HUES64 (cell line): Measurements from ENCODE around the gene POR.

Experiments
- H3K27ac ChIP-seq: 2 replicates; pipeline ENCODE4 v1.7.0; 2013; ENCODE audit warnings: low read depth, low read length, inconsistent platforms
- H3K27me3 ChIP-seq: 2 replicates; pipeline ENCODE4 v1.6.1; 2013; ENCODE audit warnings: mild to moderate bottlenecking, low read length; ENCODE audit not compliant: insufficient read depth
- H3K36me3 ChIP-seq: 2 replicates; pipeline ENCODE4 v1.6.1; 2013; ENCODE audit warnings: mild to moderate bottlenecking, low read length; ENCODE audit not compliant: insufficient read depth
- H3K4me1 ChIP-seq: 2 replicates; pipeline ENCODE4 v1.6.1; 2013; ENCODE audit warnings: mild to moderate bottlenecking, low read length, moderate library complexity; ENCODE audit not compliant: insufficient read depth
- H3K4me3 ChIP-seq: 2 replicates; pipeline ENCODE4 v1.5.1; 2013; ENCODE audit warnings: mild to moderate bottlenecking, low read length, moderate library complexity
- H3K9ac ChIP-seq: 2 replicates; pipeline ENCODE4 v1.6.1; 2013; ENCODE audit warnings: mild to moderate bottlenecking, low read depth, low read length
- H3K9me3 ChIP-seq: 2 replicates; pipeline ENCODE4 v1.6.1; 2013; ENCODE audit warnings: low read depth, low read length; ENCODE audit not compliant: insufficient read depth
- WGBS: fragments of 150-250, 120-280 bp; methylation state at CpG from one replicate; pipeline ENCODE4 v1.1.7; 2013; ENCODE audit warnings: missing lambda C conversion rate; 5-methylcytosine and 5-hydroxymethylcytosine counted together

The POR gene

GRCh38 chr7:75969704-75970498, 54.9 kb downstream of the POR start:
- no peak overlapping the region for H3K4me3 ChIP-seq
- H3K9ac ChIP-seq = no peak overlapping the region
- peaks cover 53% of the 10 kb centered on the region for H3K36me3 ChIP-seq
- H3K27ac ChIP-seq = no peak overlapping the region
- H3K9me3 ChIP-seq = no peaks in the 10 kb centered on the region
- no peaks in the 10 kb centered on the region for H3K27me3 ChIP-seq
- 94% methylated on average over 30 of the region's 30 CpGs for WGBS
- no peaks in the 10 kb centered on the region for H3K4me1 ChIP-seq

DNA sequence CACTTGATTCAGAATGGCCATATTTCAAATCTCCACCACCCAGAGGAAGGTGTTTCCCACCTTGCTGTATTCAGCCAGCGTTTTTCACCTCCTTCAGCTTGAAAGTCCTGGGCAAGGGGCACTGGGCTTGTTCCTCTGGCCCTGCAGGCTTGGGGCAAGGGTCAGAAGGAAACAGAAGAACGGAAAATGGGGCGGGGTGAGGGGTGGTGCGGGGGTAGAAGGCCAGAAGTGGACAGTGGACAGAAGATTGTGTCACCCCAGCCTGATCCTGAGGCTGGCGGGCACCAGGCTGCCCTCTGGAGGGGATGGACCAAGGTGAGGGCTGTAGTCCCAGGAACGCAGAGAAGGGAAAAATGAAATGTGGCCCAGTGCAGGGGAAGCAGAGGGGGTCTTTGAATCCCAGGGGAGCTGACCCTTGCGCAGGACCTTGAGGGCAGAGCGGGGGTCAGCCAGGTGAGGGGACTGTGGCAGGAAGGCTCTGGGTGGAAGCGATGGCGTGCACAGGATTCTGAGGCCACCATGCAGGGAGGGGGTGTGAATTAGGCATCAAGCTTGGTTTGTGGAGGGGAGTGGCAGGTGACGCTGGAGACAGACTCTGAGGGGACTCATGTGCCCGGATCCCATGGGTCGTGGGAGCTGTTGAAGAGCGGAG, 56.5 kb downstream of the POR start:
- no peak overlapping the region for H3K9ac ChIP-seq
- H3K36me3 ChIP-seq = peaks cover 46% of the 10 kb centered on the region
- no peaks in the 10 kb centered on the region for H3K9me3 ChIP-seq
- no peaks in the 10 kb centered on the region for H3K27me3 ChIP-seq
- H3K4me1 ChIP-seq = no peaks in the 10 kb centered on the region
- WGBS = 91% methylated on average over 14 of the region's 14 CpGs
- no peak overlapping the region for H3K27ac ChIP-seq
- no peak overlapping the region for H3K4me3 ChIP-seq

- H3K9ac ChIP-seq = no peak overlapping the region
- peaks cover 39% of the 10 kb centered on the region for H3K36me3 ChIP-seq
- no peak overlapping the region for H3K4me3 ChIP-seq
- no peaks in the 10 kb centered on the region for H3K27me3 ChIP-seq
- H3K9me3 ChIP-seq = no peaks in the 10 kb centered on the region
- no peaks in the 10 kb centered on the region for H3K4me1 ChIP-seq
- no peak overlapping the region for H3K27ac ChIP-seq
- WGBS = 91% methylated on average over 19 of the region's 19 CpGs
Measured at GRCh38 chr7:75971961-75972763, 57.2 kb downstream of the POR start.

- no peaks in the 10 kb centered on the region for H3K4me1 ChIP-seq
- no peaks in the 10 kb centered on the region for H3K9me3 ChIP-seq
- H3K4me3 ChIP-seq = no peak overlapping the region
- no peak overlapping the region for H3K9ac ChIP-seq
- WGBS = 86% methylated on average over 7 of the region's 8 CpGs
- H3K27ac ChIP-seq = no peak overlapping the region
- peaks cover 72% of the 10 kb centered on the region for H3K36me3 ChIP-seq
- H3K27me3 ChIP-seq = no peaks in the 10 kb centered on the region
Measured at GRCh38 chr7:75977743-75978142, 62.8 kb downstream of the POR start.

DNA sequence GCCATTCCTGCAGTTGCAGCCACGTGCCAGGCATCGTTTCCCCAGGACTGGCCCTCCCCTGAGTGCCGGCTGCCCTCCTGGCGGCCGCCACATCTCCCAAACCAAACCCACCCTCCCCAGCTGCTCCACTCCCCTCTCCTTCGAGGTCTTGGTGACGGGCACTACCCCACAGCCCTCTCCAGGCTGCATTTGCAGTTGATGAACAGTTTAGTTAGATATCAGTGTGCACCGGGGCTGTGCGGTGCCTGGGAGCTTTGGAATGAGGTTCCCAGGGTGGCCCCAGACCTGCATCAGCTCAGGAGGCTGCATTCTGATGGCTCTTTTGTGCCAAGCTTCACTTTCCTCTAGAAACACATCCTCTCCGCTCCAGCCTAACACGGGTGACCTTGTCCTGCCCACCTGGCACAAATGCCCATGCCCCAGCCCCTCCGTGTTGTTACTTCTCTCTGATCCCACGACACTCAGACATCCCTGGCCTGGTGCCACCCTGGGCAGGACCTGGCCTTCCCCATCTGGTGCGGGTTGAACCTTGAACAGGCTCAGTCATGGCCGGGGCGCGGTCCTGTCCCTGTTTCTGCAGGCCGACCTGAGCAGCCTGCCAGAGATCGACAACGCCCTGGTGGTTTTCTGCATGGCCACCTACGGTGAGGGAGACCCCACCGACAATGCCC, 64.9 kb downstream of the POR start:
- Histone ChIP-seq H3K9ac (no peak overlapping the region), H3K9me3 (no peaks in the 10 kb centered on the region), H3K27me3 (no peaks in the 10 kb centered on the region), H3K36me3 (peaks cover 73% of the 10 kb centered on the region), H3K4me1 (no peaks in the 10 kb centered on the region), H3K27ac (no peak overlapping the region), H3K4me3 (no peak overlapping the region)
- 93% methylated on average over 22 of the region's 22 CpGs for WGBS

DNA sequence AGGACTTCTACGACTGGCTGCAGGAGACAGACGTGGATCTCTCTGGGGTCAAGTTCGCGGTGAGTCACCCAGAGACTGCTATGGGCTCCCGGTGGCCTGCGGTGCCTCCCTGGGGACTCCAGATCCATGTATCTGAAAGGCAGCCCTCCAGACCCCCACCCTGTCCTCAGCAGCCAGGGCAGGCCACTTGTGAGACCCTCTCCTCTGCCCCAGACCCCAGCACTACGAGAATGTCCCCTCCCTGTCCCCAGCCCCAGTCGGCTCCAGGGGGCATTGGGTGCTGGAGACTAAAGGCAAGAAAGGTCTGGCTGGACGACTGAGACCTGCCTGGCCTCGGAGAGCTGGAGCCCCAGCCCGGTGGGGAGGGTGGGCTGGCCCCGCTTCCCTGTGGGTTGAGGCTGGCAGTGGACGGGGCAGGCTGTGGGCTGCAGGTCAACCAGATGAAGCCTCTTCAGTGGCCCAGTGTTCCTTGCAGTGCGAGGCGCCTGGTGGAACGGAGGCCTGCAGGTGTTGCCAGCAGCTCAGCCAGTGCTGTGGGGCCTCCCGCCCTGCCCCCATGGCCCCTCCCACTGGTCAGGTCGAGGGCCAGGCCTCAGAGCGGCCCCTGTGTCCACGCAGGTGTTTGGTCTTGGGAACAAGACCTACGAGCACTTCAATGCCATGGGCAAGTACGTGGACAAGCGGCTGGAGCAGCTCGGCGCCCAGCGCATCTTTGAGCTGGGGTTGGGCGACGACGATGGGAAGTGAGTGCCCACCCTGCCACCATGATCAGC, 65.7 kb downstream of the POR start:
- Histone ChIP-seq H3K4me1 (no peaks in the 10 kb centered on the region), H3K4me3 (no peak overlapping the region), H3K27ac (no peak overlapping the region), H3K9me3 (no peaks in the 10 kb centered on the region), H3K36me3 (peaks cover 78% of the 10 kb centered on the region), H3K9ac (no peak overlapping the region), H3K27me3 (no peaks in the 10 kb centered on the region)
- WGBS = 94% methylated on average over 29 of the region's 29 CpGs

- Histone ChIP-seq H3K9ac (no peak overlapping the region), H3K9me3 (no peaks in the 10 kb centered on the region), H3K4me1 (no peaks in the 10 kb centered on the region), H3K4me3 (no peak overlapping the region), H3K27ac (no peak overlapping the region), H3K36me3 (peaks cover 79% of the 10 kb centered on the region), H3K27me3 (no peaks in the 10 kb centered on the region)
- 87% methylated on average over 12 of the region's 12 CpGs for WGBS
Measured at GRCh38 chr7:75981203-75981452, 66.2 kb downstream of the POR start.

DNA sequence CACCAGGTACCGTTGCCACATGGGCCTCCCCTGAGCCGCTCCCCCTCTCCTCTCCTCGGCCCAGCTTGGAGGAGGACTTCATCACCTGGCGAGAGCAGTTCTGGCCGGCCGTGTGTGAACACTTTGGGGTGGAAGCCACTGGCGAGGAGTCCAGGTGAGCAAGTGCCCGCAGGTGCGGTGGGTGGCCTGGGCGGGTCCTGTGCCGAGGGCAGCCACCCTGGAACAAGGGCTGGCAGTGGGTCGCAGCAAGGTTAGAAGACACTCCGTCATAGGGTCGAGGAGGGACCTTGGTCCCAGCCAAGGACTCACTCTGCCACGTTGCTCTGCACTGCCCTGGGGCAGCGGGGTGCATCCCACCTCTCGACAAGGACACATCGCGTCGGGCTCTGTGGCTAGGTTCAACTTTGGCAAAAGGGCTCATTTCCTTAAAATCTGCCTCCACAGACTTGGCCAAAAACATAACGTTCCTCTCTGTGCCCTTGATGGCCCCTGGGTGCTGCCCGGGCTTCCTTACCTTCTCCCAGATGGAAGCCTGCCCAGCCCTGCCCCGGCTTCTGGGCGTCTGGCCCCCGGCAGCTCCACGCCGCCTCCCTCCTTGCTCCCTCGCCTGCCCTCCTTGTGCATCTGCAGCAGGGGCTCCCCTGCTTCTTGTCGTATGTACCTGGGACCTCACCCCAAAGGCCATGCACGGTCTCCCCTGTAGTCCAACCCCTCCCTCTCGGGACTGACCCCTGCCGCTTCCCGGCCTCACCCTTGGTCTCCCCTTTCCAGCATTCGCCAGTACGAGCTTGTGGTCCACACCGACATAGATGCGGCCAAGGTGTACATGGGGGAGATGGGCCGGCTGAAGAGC, 66.7 kb downstream of the POR start:
- no peak overlapping the region for H3K27ac ChIP-seq
- no peak overlapping the region for H3K9ac ChIP-seq
- 89% methylated on average over 38 of the region's 38 CpGs for WGBS
- H3K9me3 ChIP-seq = no peaks in the 10 kb centered on the region
- H3K27me3 ChIP-seq = no peaks in the 10 kb centered on the region
- peaks cover 85% of the 10 kb centered on the region for H3K36me3 ChIP-seq
- no peaks in the 10 kb centered on the region for H3K4me1 ChIP-seq
- H3K4me3 ChIP-seq = no peak overlapping the region

DNA sequence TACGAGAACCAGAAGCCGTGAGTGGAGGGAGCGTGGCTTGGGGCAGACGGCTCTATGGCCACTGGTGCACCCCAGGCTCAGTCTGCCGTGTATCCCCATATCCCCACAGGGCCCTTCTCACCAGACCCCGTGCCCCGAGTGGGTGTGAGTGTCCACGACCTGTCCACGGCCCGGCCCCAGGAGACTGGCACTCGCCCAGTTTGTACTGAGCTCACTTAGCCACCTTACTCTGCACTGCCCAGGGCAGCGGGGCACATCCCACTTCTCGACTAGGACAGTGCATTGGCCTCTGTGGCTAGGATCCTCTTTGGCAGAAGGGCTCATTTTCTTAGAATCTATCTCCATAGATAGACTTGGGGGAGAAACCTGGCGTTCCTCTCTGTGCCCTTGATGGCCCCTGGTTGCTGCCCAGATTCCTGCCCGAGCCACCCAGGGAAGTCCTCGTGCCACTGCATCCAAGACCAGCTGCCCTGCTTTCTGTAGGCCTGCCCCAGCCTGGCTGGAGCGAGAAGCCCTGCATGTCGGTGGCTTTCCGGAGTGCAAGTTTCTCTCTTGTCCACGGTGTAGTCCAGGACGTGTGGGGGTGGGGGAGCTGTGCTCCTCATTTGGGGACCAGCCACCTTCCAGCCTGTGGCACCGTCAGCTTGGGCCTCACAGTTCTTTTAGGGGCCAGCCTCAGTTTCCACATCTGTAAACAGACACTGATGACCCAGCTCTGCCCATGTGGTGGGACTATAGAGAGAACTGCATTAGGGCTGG, 67.5 kb downstream of the POR start:
- Histone ChIP-seq H3K36me3 (peaks cover 92% of the 10 kb centered on the region), H3K9ac (no peak overlapping the region), H3K9me3 (no peaks in the 10 kb centered on the region), H3K27me3 (no peaks in the 10 kb centered on the region), H3K4me1 (no peaks in the 10 kb centered on the region), H3K4me3 (no peak overlapping the region), H3K27ac (no peak overlapping the region)
- 91% methylated on average over 22 of the region's 22 CpGs for WGBS
